Gastrocnemius medialis (tissue), 4 donors: ENCODE measurements around the gene PRSS33. TPM values are rescaled to one million over a fixed set of nuclear protein-coding genes. Genes with fewer than 3 reads are reported as not detected.

Source experiments
- ATAC-seq, 2 donors: fragments of 150-250 bp; one replicate each; pipeline ENCODE4 v1.9.1; 2016
- DNase-seq, 2 donors: peaks; one replicate each; pipeline ENCODE4 v3.0.0-alpha.2; 2019
- H3K27ac ChIP-seq, 4 donors: fragments of 200-600 bp; sonication (generic); 1 replicate in 1 of 4; 2 replicates in 3 of 4; pipeline ENCODE4 v1.5.1; 2016 to 2018; ENCODE audit warnings: mild to moderate bottlenecking in 2 of 4, moderate library complexity in 1 of 4
- H3K27me3 ChIP-seq, 3 donors: fragments of 200-600 bp; sonication (generic) in 2 of 3; 1 replicate in 1 of 3; 2 replicates in 2 of 3; pipeline versions ENCODE4 v1.5.1 to v1.6.0; 2016 to 2019; ENCODE audit warnings: mild to moderate bottlenecking in 1 of 3, moderate library complexity in 1 of 3
- H3K36me3 ChIP-seq, 2 donors: fragments of 200-600 bp; sonication (generic) in 1 of 2; one replicate each; pipeline ENCODE4 v1.5.1; 2017 to 2018
- H3K4me1 ChIP-seq, 2 donors: fragments of 200-600 bp; sonication (generic) in 1 of 2; one replicate each; pipeline ENCODE4 v1.5.1; 2016 to 2017; ENCODE audit warnings: mild to moderate bottlenecking in 2 of 2
- H3K4me3 ChIP-seq, 4 donors: fragments of 200-600 bp; sonication (generic) in 3 of 4; 1 replicate in 1 of 4; 2 replicates in 3 of 4; pipeline ENCODE4 v1.5.1; 2016 to 2019; ENCODE audit warnings: mild to moderate bottlenecking in 2 of 4
- H3K9me3 ChIP-seq, 3 donors: fragments of 200-600 bp; sonication (generic) in 2 of 3; 1 replicate in 1 of 3; 2 replicates in 2 of 3; pipeline ENCODE4 v1.5.1; 2016 to 2019
- CTCF ChIP-seq, 5 experiments: fragments of 450-650 bp in 3 of 5; fragments of 200-600 bp in 2 of 5; sonication (generic) in 2 of 5; IDR thresholded peaks in 4 of 5; conservative IDR thresholded peaks in 1 of 5; 1 replicate in 4 of 5; 2 replicates in 1 of 5; pipeline ENCODE4 v1.5.1; 2016 to 2019; ENCODE audit warnings: antibody characterized with exemption in 5 of 5, mild to moderate bottlenecking in 3 of 5, moderate library complexity in 3 of 5
- POLR2A ChIP-seq, 2 donors: fragments of 450-650 bp; IDR thresholded peaks; one replicate each; pipeline ENCODE4 v1.6.1; 2017; ENCODE audit warnings: antibody characterized with exemption in 2 of 2, mild to moderate bottlenecking in 2 of 2, moderate library complexity in 2 of 2
- in situ Hi-C, 4 donors: fragments of 200-750 bp; cut with MboI; loops; one replicate each; pipeline versions ENCODE4 v1.15.0 to v1.8.0; 2017; ENCODE audit warnings: low sequenced_read_pairs in 4 of 4
- intact Hi-C: fragments of 100-400 bp; cut with DNase I; formaldehyde crosslinking; loops from one replicate; pipeline ENCODE4 v1.15.1; 2023; ENCODE audit warnings: low total_unique reads
- total RNA-seq, 4 donors: library from RNA; depleted of rRNA; stranded (reverse); fragments of >200 nt; gene quantifications; one replicate each; pipeline versions ENCODE4 v1.1.0 to v1.2.3, GENCODE V29; 2016

PRSS33 gene
- total RNA-seq, 4 donors from 2014 or later = not detected

GRCh38 chr16:2822496-2822895, 35.1 kb upstream of the PRSS33 start:
- H3K4me1 ChIP-seq = no peaks in the 10 kb centered on the region
- H3K36me3 ChIP-seq = no peaks in the 10 kb centered on the region
- DNase-seq = no peak
- in situ Hi-C loops = no loop called here
- intact Hi-C loops = no loop called here
- no peak for ATAC-seq
- no peak overlapping the region for H3K27ac ChIP-seq
- TF ChIP-seq POLR2A (IDR thresholded peaks at IDR 0.05) (no peak), CTCF (IDR thresholded peaks at IDR 0.05 in 4 of 5, conservative IDR thresholded peaks at IDR 0.05 in 1 of 5) (no peak)
- peaks cover 0 to 2% (median 0%) of the 10 kb centered on the region in 3 donors for H3K27me3 ChIP-seq
- H3K9me3 ChIP-seq = no peaks in the 10 kb centered on the region
- no peak overlapping the region for H3K4me3 ChIP-seq

GRCh38 chr16:2822158-2822495, 34.8 kb upstream of the PRSS33 start:
- DNase-seq = no peak
- intact Hi-C loops = no loop called here
- H3K27ac ChIP-seq = no peak overlapping the region
- TF ChIP-seq POLR2A (IDR thresholded peaks at IDR 0.05) (no peak), CTCF (IDR thresholded peaks at IDR 0.05 in 4 of 5, conservative IDR thresholded peaks at IDR 0.05 in 1 of 5) (no peak)
- no peaks in the 10 kb centered on the region for H3K36me3 ChIP-seq
- no peak overlapping the region for H3K4me3 ChIP-seq
- no peaks in the 10 kb centered on the region for H3K4me1 ChIP-seq
- H3K9me3 ChIP-seq = no peaks in the 10 kb centered on the region
- in situ Hi-C loops = no loop called here
- peaks cover 0 to 5% (median 0%) of the 10 kb centered on the region in 3 donors for H3K27me3 ChIP-seq
- ATAC-seq = no peak

- intact Hi-C loops (no loop called here), in situ Hi-C loops (no loop called here)
- Histone ChIP-seq H3K9me3 (no peaks in the 10 kb centered on the region), H3K36me3 (no peaks in the 10 kb centered on the region), H3K4me1 (no peaks in the 10 kb centered on the region), H3K4me3 (no peak overlapping the region), H3K27me3 (peaks cover 0 to 5% (median 0%) of the 10 kb centered on the region in 3 donors), H3K27ac (no peak overlapping the region)
- no peak for ATAC-seq
- peak in 1 of 2 donors; percentile 1 for DNase-seq
- TF ChIP-seq POLR2A (IDR thresholded peaks at IDR 0.05) (no peak), CTCF (IDR thresholded peaks at IDR 0.05 in 4 of 5, conservative IDR thresholded peaks at IDR 0.05 in 1 of 5) (no peak)
These were observed 34.3 kb upstream of the PRSS33 start for GRCh38 chr16:2821487-2822157.

- H3K4me3 ChIP-seq = no peak overlapping the region
- H3K36me3 ChIP-seq = no peaks in the 10 kb centered on the region
- intact Hi-C loops (no loop called here), in situ Hi-C loops (no loop called here)
- DNase-seq (peak in 1 of 2 donors; percentile 7), ATAC-seq (no peak)
- H3K27me3 ChIP-seq = peaks cover 0 to 5% (median 3%) of the 10 kb centered on the region in 3 donors
- H3K27ac ChIP-seq = no peak overlapping the region
- H3K9me3 ChIP-seq = no peaks in the 10 kb centered on the region
- H3K4me1 ChIP-seq = no peaks in the 10 kb centered on the region
- no peak for TF ChIP-seq POLR2A (IDR thresholded peaks at IDR 0.05)
- no peak for TF ChIP-seq CTCF (IDR thresholded peaks at IDR 0.05 in 4 of 5, conservative IDR thresholded peaks at IDR 0.05 in 1 of 5)
These were observed 33.6 kb upstream of the PRSS33 start for GRCh38 chr16:2820836-2821486.
